ENCODE measurements around the gene PPP1R15A.

DNA sequence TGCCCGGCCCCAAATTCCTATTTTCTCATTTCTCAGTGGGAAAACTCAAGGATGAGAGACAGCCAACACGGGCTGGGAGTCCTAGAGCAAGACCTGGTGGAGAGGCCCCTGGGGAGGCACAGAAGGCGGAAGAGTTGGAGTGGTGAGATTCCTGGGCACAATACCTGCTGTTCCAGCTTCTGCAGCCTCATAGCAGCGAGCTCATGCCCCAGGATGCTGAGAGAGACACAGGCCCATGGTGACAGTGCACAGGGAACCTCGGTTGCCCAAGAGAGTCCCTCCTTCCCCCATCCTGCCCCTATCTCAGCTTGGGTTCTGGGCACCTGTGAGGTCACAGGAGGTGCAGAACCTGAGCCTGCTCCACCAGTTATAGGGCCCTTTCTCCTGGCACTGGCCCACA, 25.0 kb downstream of the PPP1R15A start:
- TF ChIP-seq, protein P1, sequence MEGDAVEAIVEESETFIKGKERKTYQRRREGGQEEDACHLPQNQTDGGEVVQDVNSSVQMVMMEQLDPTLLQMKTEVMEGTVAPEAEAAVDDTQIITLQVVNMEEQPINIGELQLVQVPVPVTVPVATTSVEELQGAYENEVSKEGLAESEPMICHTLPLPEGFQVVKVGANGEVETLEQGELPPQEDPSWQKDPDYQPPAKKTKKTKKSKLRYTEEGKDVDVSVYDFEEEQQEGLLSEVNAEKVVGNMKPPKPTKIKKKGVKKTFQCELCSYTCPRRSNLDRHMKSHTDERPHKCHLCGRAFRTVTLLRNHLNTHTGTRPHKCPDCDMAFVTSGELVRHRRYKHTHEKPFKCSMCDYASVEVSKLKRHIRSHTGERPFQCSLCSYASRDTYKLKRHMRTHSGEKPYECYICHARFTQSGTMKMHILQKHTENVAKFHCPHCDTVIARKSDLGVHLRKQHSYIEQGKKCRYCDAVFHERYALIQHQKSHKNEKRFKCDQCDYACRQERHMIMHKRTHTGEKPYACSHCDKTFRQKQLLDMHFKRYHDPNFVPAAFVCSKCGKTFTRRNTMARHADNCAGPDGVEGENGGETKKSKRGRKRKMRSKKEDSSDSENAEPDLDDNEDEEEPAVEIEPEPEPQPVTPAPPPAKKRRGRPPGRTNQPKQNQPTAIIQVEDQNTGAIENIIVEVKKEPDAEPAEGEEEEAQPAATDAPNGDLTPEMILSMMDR (IDR thresholded peaks at IDR 0.05; ENCODE audit: borderline replicate concordance, extremely low read depth, low read length, poor library complexity, severe bottlenecking), result no peak
- TF ChIP-seq EZH2 (IDR thresholded peaks at IDR 0.05; ENCODE audit: borderline replicate concordance, low read depth, low read length, severe bottlenecking), result no peak

Measured in DND-41 (cell line).